ENCODE results near the gene WDR7. TPM values are rescaled to one million over a fixed set of nuclear protein-coding genes. Genes with fewer than 3 reads are reported as not detected.
A peak's percentile ranks its signal among the peaks of the same experiment; 100 is the strongest.

Gene WDR7
- total RNA-seq, 2 donors from 2014 or later = 19.7 to 29.0 TPM

GRCh38 chr18:56639104-56639381, 12.1 kb upstream of the WDR7 start:
- no peak for DNase-seq (ENCODE audit: low spot score)
- H3K36me3 ChIP-seq = no peaks in the 10 kb centered on the region
- H3K4me3 ChIP-seq = peak overlapping the region; percentile 82 to 96
- no peaks in the 10 kb centered on the region for H3K4me1 ChIP-seq (replicated peaks)
- peak overlapping the region; percentile 94 to 97 for H3K27ac ChIP-seq
- H3K9me3 ChIP-seq = no peaks in the 10 kb centered on the region
- no peaks in the 10 kb centered on the region for H3K27me3 ChIP-seq (replicated peaks; ENCODE audit: insufficient read depth)
- intact Hi-C loops (cut with DNase I) = no loop called here
- TF ChIP-seq POLR2AphosphoS5 (IDR thresholded peaks at IDR 0.05) = no peak
- TF ChIP-seq CTCF (IDR thresholded peaks at IDR 0.05) = no peak
- no peak for TF ChIP-seq POLR2A (IDR thresholded peaks at IDR 0.05)
- WGBS = 33% methylated on average over 6 of the region's 6 CpGs

GRCh38 chr18:56639571-56639970, 11.6 kb upstream of the WDR7 start:
- 96% methylated on average over 9 of the region's 9 CpGs for WGBS
- H3K4me1 ChIP-seq (replicated peaks) = no peaks in the 10 kb centered on the region
- TF ChIP-seq POLR2AphosphoS5 (IDR thresholded peaks at IDR 0.05) = no peak
- no peak for TF ChIP-seq CTCF (IDR thresholded peaks at IDR 0.05)
- no peak for TF ChIP-seq POLR2A (IDR thresholded peaks at IDR 0.05)
- H3K36me3 ChIP-seq = no peaks in the 10 kb centered on the region
- H3K27me3 ChIP-seq (replicated peaks; ENCODE audit: insufficient read depth) = no peaks in the 10 kb centered on the region
- no peak overlapping the region for H3K4me3 ChIP-seq
- DNase-seq (ENCODE audit: low spot score) = no peak
- H3K27ac ChIP-seq = peak overlapping the region in 1 of 2 donors; percentile 94
- intact Hi-C loops (cut with DNase I) = no loop called here
- H3K9me3 ChIP-seq = no peaks in the 10 kb centered on the region

- no peak for DNase-seq (ENCODE audit: low spot score)
- H3K4me1 ChIP-seq (replicated peaks) = no peaks in the 10 kb centered on the region
- no peaks in the 10 kb centered on the region for H3K27me3 ChIP-seq (replicated peaks; ENCODE audit: insufficient read depth)
- 87% methylated on average over 8 of the region's 8 CpGs for WGBS
- no peak overlapping the region for H3K4me3 ChIP-seq
- H3K27ac ChIP-seq = no peak overlapping the region
- intact Hi-C loops (cut with DNase I) = no loop called here
- no peaks in the 10 kb centered on the region for H3K9me3 ChIP-seq
- TF ChIP-seq CTCF (IDR thresholded peaks at IDR 0.05) (no peak), POLR2A (IDR thresholded peaks at IDR 0.05) (no peak), POLR2AphosphoS5 (IDR thresholded peaks at IDR 0.05) (no peak)
- no peaks in the 10 kb centered on the region for H3K36me3 ChIP-seq
These were observed 9.3 kb upstream of the WDR7 start for GRCh38 chr18:56641714-56642337.

GRCh38 chr18:56643381-56643780, 7.8 kb upstream of the WDR7 start:
- no peak overlapping the region for H3K4me3 ChIP-seq
- H3K27me3 ChIP-seq (replicated peaks; ENCODE audit: insufficient read depth) = no peaks in the 10 kb centered on the region
- TF ChIP-seq POLR2A (IDR thresholded peaks at IDR 0.05) (no peak), POLR2AphosphoS5 (IDR thresholded peaks at IDR 0.05) (no peak), CTCF (IDR thresholded peaks at IDR 0.05) (no peak)
- intact Hi-C loops (cut with DNase I) = no loop called here
- H3K36me3 ChIP-seq = no peaks in the 10 kb centered on the region
- DNase-seq (ENCODE audit: low spot score) = no peak
- no peaks in the 10 kb centered on the region for H3K9me3 ChIP-seq
- H3K4me1 ChIP-seq (replicated peaks) = no peaks in the 10 kb centered on the region
- 80% methylated on average over 3 of the region's 3 CpGs for WGBS
- H3K27ac ChIP-seq = no peak overlapping the region

GRCh38 chr18:56645415-56646016, 5.6 kb upstream of the WDR7 start:
- DNase-seq (ENCODE audit: low spot score) = no peak
- intact Hi-C loops (cut with DNase I) = no loop called here
- H3K4me3 ChIP-seq = no peak overlapping the region
- 73% methylated on average over 5 of the region's 5 CpGs for WGBS
- no peaks in the 10 kb centered on the region for H3K36me3 ChIP-seq
- H3K9me3 ChIP-seq = no peaks in the 10 kb centered on the region
- H3K27ac ChIP-seq = no peak overlapping the region
- TF ChIP-seq CTCF (IDR thresholded peaks at IDR 0.05) = peak in 3 of 4 experiments; percentile 12 to 30 (median 29)
- no peak for TF ChIP-seq POLR2A (IDR thresholded peaks at IDR 0.05)
- TF ChIP-seq POLR2AphosphoS5 (IDR thresholded peaks at IDR 0.05) = no peak
- no peaks in the 10 kb centered on the region for H3K27me3 ChIP-seq (replicated peaks; ENCODE audit: insufficient read depth)
- H3K4me1 ChIP-seq (replicated peaks) = no peaks in the 10 kb centered on the region

All from prostate gland (tissue), 2 donors.